GM15510 (cell line): Measurements from ENCODE around the gene FBXO9.

Experiments
- POLR2A ChIP-seq: IDR thresholded peaks from 3 replicates; pipeline ENCODE4 v1.6.1; 2011; ENCODE audit warnings: borderline replicate concordance; ENCODE audit not compliant: insufficient read length; ENCODE audit errors: extremely low read depth

FBXO9 gene

GRCh38 chr6:53062169-53062539 is 3.0 kb upstream of the FBXO9 start:
- no peak for TF ChIP-seq POLR2A

GRCh38 chr6:53064726-53065265 is 408 bp upstream of the FBXO9 start:
- no peak for TF ChIP-seq POLR2A

- no peak for TF ChIP-seq POLR2A
These were observed 843 bp downstream of the FBXO9 start for GRCh38 chr6:53066077-53066417.

GRCh38 chr6:53066874-53067706 is 1.9 kb downstream of the FBXO9 start:
- TF ChIP-seq POLR2A: no peak

GRCh38 chr6:53067849-53068361 is 2.7 kb downstream of the FBXO9 start:
- no peak for TF ChIP-seq POLR2A

GRCh38 chr6:53069427-53069826 is 4.2 kb downstream of the FBXO9 start:
- TF ChIP-seq POLR2A: no peak

GRCh38 chr6:53070806-53071205 is 5.6 kb downstream of the FBXO9 start:
- TF ChIP-seq POLR2A: no peak

- no peak for TF ChIP-seq POLR2A
These were observed 9.1 kb downstream of the FBXO9 start for GRCh38 chr6:53074347-53074746.

GRCh38 chr6:53080813-53081212 is 15.6 kb downstream of the FBXO9 start:
- TF ChIP-seq POLR2A: no peak

GRCh38 chr6:53086302-53086701 is 21.1 kb downstream of the FBXO9 start:
- no peak for TF ChIP-seq POLR2A

GRCh38 chr6:53089948-53090347 is 24.7 kb downstream of the FBXO9 start:
- no peak for TF ChIP-seq POLR2A

GRCh38 chr6:53090576-53090975 is 25.4 kb downstream of the FBXO9 start:
- no peak for TF ChIP-seq POLR2A

- no peak for TF ChIP-seq POLR2A
These were observed 30.1 kb downstream of the FBXO9 start for GRCh38 chr6:53095270-53095669.

- TF ChIP-seq POLR2A: no peak
These were observed 30.5 kb downstream of the FBXO9 start for GRCh38 chr6:53095716-53096115.

GRCh38 chr6:53100561-53100960 is 35.4 kb downstream of the FBXO9 start:
- TF ChIP-seq POLR2A: no peak

- no peak for TF ChIP-seq POLR2A
These were observed 35.8 kb downstream of the FBXO9 start for GRCh38 chr6:53101006-53101405.
